HL-60 (cell line): ENCODE data around the gene ROBO1.

Source experiments
- CTCF ChIP-seq: IDR thresholded peaks from one replicate; pipeline ENCODE4 v1.5.1; 2011; ENCODE audit warnings: low read length, control low read depth, inconsistent platforms; ENCODE audit not compliant: insufficient read depth
- GABPA ChIP-seq: IDR thresholded peaks from 2 replicates; pipeline ENCODE4 v1.6.1; 2012; ENCODE audit warnings: low read depth
- POLR2AphosphoS5 ChIP-seq: IDR thresholded peaks from 2 replicates; pipeline ENCODE4 v1.6.1; 2012; ENCODE audit warnings: low read depth
- REST ChIP-seq: IDR thresholded peaks from 2 replicates; pipeline ENCODE4 v1.6.1; 2012; ENCODE audit warnings: low read depth; ENCODE audit not compliant: insufficient replicate concordance
- SPI1 ChIP-seq: IDR thresholded peaks from 2 replicates; pipeline ENCODE4 v1.6.1; 2012; ENCODE audit warnings: low read depth, mild to moderate bottlenecking, borderline replicate concordance

GRCh38 chr3:78999139-78999538 is 768.7 kb downstream of the ROBO1 start:
- no peak for TF ChIP-seq POLR2AphosphoS5
- TF ChIP-seq CTCF = no peak
- no peak for TF ChIP-seq REST
- no peak for TF ChIP-seq GABPA
- TF ChIP-seq SPI1 = no peak
